ENCODE results near the gene SCP2D1. TPM values are rescaled to one million over a fixed set of nuclear protein-coding genes. Genes with fewer than 3 reads are reported as not detected.

SCP2D1 gene
- total and polyA plus RNA-seq, 5 donors from 2014 or later = not detected

- Histone ChIP-seq H3K27ac (ENCODE audit: insufficient read depth, low read length, poor library complexity, severe bottlenecking) (no peak overlapping the region), H3K4me3 (ENCODE audit: low read depth, low read length) (no peak overlapping the region), H3K27me3 (ENCODE audit: control insufficient read depth, insufficient read depth, low read length) (peaks cover 2% of the 10 kb centered on the region), H3K4me1 (ENCODE audit: control insufficient read depth, insufficient read depth, low read length, poor library complexity, severe bottlenecking) (no peaks in the 10 kb centered on the region), H3K9me3 (ENCODE audit: control insufficient read depth in 2 of 2, low read length in 2 of 2) (no peaks in the 10 kb centered on the region), H3K36me3 (ENCODE audit: control insufficient read depth, insufficient read depth, low read length) (no peaks in the 10 kb centered on the region)
- H3K9me3 Mint-ChIP-seq = peaks cover 0 to 2% (median 0%) of the 10 kb centered on the region in 7 donors
- H3K4me3 Mint-ChIP-seq = no peak overlapping the region
- ATAC-seq (ENCODE audit: low read depth in 2 of 2) = no peak
- H3K4me1 Mint-ChIP-seq = no peaks in the 10 kb centered on the region
- H3K27ac Mint-ChIP-seq = no peak overlapping the region
- H3K27me3 Mint-ChIP-seq = peaks cover under 1% of the 10 kb centered on the region
- H3K36me3 Mint-ChIP-seq = no peaks in the 10 kb centered on the region
- DNase-seq = no peak
These were observed 1.7 kb upstream of the SCP2D1 start for GRCh38 chr20:18811904-18812303.

DNA sequence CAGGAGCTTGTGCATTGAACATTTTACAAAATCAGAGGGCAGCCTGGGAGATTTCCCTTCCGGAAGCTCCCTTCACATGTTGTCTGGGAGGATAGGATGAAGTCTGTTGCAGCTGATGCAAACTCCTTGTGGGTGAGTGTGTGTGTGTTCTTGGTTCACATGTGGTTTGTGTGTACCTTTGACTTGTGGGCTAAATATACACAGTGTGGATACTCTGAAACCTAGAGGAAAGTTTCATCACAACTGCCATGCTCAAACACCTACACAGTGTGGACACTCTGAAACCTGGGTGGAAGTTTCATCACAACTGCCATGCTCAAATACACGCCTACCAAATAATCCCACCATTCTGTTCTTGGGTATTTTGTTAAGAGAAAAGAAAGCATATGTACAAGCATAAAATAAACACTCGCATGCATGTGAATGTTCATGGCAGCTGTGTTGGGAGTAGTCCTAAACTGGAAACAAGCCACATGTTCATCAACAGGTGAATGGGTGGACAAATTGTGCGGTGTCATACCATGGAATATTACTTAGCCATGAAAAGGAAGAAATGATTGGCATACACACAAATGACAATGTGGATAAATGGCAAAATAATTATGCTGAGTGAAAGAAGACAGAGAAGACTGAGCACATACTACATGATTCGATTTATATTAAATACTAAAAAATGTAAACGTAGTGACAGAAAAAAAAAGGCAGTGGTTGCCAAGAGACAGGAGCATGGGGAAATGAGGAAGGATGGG lies 1.8 kb downstream of the SCP2D1 start:
- Histone ChIP-seq H3K9me3 (ENCODE audit: control insufficient read depth in 2 of 2, low read length in 2 of 2) (no peaks in the 10 kb centered on the region), H3K27me3 (ENCODE audit: control insufficient read depth, insufficient read depth, low read length) (peaks cover 2% of the 10 kb centered on the region), H3K4me3 (ENCODE audit: low read depth, low read length) (no peak overlapping the region), H3K27ac (ENCODE audit: insufficient read depth, low read length, poor library complexity, severe bottlenecking) (no peak overlapping the region), H3K36me3 (ENCODE audit: control insufficient read depth, insufficient read depth, low read length) (no peaks in the 10 kb centered on the region), H3K4me1 (ENCODE audit: control insufficient read depth, insufficient read depth, low read length, poor library complexity, severe bottlenecking) (no peaks in the 10 kb centered on the region)
- Mint-ChIP-seq H3K36me3 (no peaks in the 10 kb centered on the region), H3K27ac (no peak overlapping the region), H3K9me3 (no peaks in the 10 kb centered on the region), H3K4me3 (no peak overlapping the region), H3K27me3 (no peaks in the 10 kb centered on the region), H3K4me1 (no peaks in the 10 kb centered on the region)
- no peak for DNase-seq
- no peak for ATAC-seq (ENCODE audit: low read depth in 2 of 2)

DNA sequence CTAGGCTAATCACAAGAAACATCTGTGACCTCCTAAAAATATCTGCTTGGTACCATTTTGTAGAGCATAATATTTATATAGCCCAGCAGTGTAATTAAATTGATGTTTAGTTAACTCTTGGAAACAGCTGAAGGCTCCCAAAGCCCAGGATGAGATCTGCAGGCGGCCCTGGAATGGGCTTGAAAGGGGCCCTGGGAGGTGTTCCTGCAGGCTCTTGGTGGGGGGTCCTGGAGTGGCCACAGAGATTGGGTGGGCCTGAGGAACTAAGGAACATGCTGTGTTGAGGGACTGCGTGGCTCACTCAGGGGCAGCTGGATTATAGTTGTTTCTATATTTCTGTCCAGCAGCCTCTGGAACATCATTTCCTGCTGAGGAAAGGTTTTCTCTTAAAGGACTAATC lies 9.2 kb downstream of the SCP2D1 start:
- H3K4me1 Mint-ChIP-seq = no peaks in the 10 kb centered on the region
- no peaks in the 10 kb centered on the region for H3K9me3 Mint-ChIP-seq
- H3K9me3 ChIP-seq (ENCODE audit: control insufficient read depth in 2 of 2, low read length in 2 of 2) = no peaks in the 10 kb centered on the region
- H3K4me3 Mint-ChIP-seq = no peak overlapping the region
- DNase-seq (no peak), ATAC-seq (ENCODE audit: low read depth in 2 of 2) (no peak)
- H3K36me3 Mint-ChIP-seq = no peaks in the 10 kb centered on the region
- H3K27me3 Mint-ChIP-seq = peaks cover 5% of the 10 kb centered on the region
- no peak overlapping the region for H3K27ac ChIP-seq (ENCODE audit: insufficient read depth, low read length, poor library complexity, severe bottlenecking)
- no peak overlapping the region for H3K4me3 ChIP-seq (ENCODE audit: low read depth, low read length)
- no peaks in the 10 kb centered on the region for H3K27me3 ChIP-seq (ENCODE audit: control insufficient read depth, insufficient read depth, low read length)
- no peaks in the 10 kb centered on the region for H3K4me1 ChIP-seq (ENCODE audit: control insufficient read depth, insufficient read depth, low read length, poor library complexity, severe bottlenecking)
- no peaks in the 10 kb centered on the region for H3K36me3 ChIP-seq (ENCODE audit: control insufficient read depth, insufficient read depth, low read length)
- H3K27ac Mint-ChIP-seq = no peak overlapping the region

DNA sequence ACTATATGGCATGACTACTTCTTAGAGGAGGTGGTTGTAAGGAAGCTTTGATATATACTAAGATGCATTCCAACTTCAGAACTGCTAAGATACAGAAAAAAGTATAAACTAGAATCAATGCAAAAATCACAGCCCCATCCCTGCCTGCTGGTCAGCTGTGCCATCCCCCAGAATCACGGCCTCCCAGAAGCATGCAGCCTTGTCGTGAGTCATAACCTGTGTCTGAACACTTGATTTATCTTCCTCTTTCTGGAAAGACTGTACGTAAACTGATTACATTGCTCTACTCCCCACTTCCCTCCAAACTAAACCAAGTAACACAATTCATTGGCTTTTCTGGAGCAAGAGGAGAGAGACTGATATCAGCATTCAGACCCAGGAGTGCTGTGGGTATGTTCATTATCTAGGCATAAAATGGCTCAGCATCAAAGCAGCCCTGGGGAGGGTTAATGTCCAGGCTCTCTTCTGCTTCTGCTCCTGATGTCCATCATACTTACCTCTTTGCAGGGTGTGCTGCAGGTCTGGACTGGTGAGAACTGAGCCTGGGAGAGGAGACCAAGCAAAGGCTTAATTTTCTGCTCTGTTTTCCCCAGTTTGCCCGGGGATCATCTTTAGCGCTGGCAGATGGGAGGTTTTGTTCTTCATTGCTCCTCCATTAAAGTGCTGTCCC lies 18.4 kb downstream of the SCP2D1 start:
- H3K4me3 Mint-ChIP-seq = no peak overlapping the region
- ATAC-seq (ENCODE audit: low read depth in 2 of 2) = no peak
- H3K27ac Mint-ChIP-seq = no peak overlapping the region

DNA sequence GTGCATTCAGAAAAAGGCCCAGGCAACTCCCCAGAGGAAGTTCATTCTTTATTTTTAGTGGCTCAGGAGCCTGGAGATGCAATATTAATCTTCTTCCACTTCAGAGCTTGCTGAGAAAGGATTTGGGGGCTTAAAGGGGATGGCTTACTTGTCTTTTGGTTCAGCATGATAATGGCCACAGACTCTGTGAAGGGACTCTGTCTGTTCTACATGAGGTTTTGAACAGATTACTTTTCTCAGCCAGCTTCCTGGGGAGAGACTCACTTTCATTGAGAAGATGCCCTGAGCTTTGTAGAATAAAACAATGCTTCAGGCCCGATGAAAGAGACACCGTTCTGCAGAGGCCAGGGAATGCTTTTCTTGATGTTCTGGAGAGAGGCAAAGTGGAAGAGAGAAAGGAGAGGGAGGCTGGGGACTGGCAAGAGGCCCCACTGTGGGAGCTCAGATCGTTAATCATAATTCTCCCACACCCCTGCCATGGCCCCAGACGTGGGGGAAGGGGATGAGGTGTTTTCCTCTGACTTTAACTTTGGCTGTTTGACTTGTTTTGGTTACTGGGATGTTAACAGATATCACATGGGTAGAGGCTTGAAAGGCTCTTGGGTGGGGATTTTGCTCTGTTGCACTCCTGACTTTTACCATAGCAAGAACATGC lies 19.1 kb downstream of the SCP2D1 start:
- no peak overlapping the region for H3K27ac Mint-ChIP-seq
- H3K9me3 Mint-ChIP-seq = peaks cover 0 to 2% (median 0%) of the 10 kb centered on the region in 7 donors
- no peak for DNase-seq
- H3K4me3 Mint-ChIP-seq = no peak overlapping the region
- no peaks in the 10 kb centered on the region for H3K27me3 Mint-ChIP-seq
- Histone ChIP-seq H3K27me3 (ENCODE audit: control insufficient read depth, insufficient read depth, low read length) (peaks cover 2% of the 10 kb centered on the region), H3K4me1 (ENCODE audit: control insufficient read depth, insufficient read depth, low read length, poor library complexity, severe bottlenecking) (no peaks in the 10 kb centered on the region), H3K36me3 (ENCODE audit: control insufficient read depth, insufficient read depth, low read length) (no peaks in the 10 kb centered on the region), H3K27ac (ENCODE audit: insufficient read depth, low read length, poor library complexity, severe bottlenecking) (no peak overlapping the region), H3K4me3 (ENCODE audit: low read depth, low read length) (no peak overlapping the region), H3K9me3 (ENCODE audit: control insufficient read depth in 2 of 2, low read length in 2 of 2) (no peaks in the 10 kb centered on the region)
- no peak for ATAC-seq (ENCODE audit: low read depth in 2 of 2)
- no peaks in the 10 kb centered on the region for H3K4me1 Mint-ChIP-seq
- H3K36me3 Mint-ChIP-seq = no peaks in the 10 kb centered on the region

More for the DNA sequence above, 18.4 kb downstream of the SCP2D1 start:
- no peak overlapping the region for H3K27ac ChIP-seq (ENCODE audit: insufficient read depth, low read length, poor library complexity, severe bottlenecking)
- DNase-seq = no peak
- H3K4me3 ChIP-seq (ENCODE audit: low read depth, low read length) = no peak overlapping the region
- Mint-ChIP-seq H3K9me3 (peaks cover 0 to 2% (median 0%) of the 10 kb centered on the region in 7 donors), H3K27me3 (no peaks in the 10 kb centered on the region), H3K36me3 (no peaks in the 10 kb centered on the region), H3K4me1 (no peaks in the 10 kb centered on the region)
- H3K4me1 ChIP-seq (ENCODE audit: control insufficient read depth, insufficient read depth, low read length, poor library complexity, severe bottlenecking) = no peaks in the 10 kb centered on the region
- no peaks in the 10 kb centered on the region for H3K9me3 ChIP-seq (ENCODE audit: control insufficient read depth in 2 of 2, low read length in 2 of 2)
- H3K27me3 ChIP-seq (ENCODE audit: control insufficient read depth, insufficient read depth, low read length) = peaks cover 2% of the 10 kb centered on the region
- H3K36me3 ChIP-seq (ENCODE audit: control insufficient read depth, insufficient read depth, low read length) = no peaks in the 10 kb centered on the region

DNA sequence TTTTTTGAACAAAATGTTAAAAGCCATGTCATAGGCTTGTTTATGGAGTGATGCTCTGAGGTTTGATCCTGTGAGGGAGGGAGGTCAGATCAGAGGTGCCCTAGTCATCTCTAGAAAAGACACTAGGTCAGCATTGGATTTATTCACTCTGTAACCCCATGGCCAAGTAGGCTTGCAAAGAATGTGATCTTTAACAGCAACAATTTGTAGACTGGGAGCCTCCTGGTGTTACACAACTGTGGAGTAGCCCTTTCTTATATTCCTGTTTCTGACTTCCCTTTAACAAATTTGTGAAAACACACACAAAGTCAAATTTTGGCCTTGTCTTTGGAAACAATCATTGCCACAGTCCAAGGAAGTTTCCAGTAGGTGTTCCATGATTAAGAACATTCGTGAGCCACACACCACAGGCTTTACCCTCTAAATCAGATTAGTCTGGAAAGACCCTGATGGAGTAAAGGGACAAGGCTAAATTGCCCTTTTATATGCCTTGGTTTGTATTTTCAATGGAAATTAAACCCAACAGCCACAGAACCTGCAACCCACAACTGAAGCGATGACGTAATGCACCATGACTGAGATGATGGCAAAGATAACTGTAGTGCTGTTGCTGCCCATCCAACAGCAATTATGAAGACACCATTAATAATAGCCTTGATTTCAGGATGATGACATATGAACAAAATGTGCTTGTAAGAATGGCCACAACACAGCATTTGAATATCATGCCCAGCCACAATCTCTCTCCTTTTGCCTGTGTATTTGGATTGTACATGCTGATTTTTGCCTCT lies 22.1 kb downstream of the SCP2D1 start:
- Histone ChIP-seq H3K9me3 (ENCODE audit: control insufficient read depth in 2 of 2, low read length in 2 of 2) (no peaks in the 10 kb centered on the region), H3K27me3 (ENCODE audit: control insufficient read depth, insufficient read depth, low read length) (peaks cover 2% of the 10 kb centered on the region), H3K4me3 (ENCODE audit: low read depth, low read length) (no peak overlapping the region), H3K4me1 (ENCODE audit: control insufficient read depth, insufficient read depth, low read length, poor library complexity, severe bottlenecking) (no peaks in the 10 kb centered on the region), H3K36me3 (ENCODE audit: control insufficient read depth, insufficient read depth, low read length) (no peaks in the 10 kb centered on the region), H3K27ac (ENCODE audit: insufficient read depth, low read length, poor library complexity, severe bottlenecking) (no peak overlapping the region)
- Mint-ChIP-seq H3K36me3 (no peaks in the 10 kb centered on the region), H3K4me1 (no peaks in the 10 kb centered on the region), H3K27ac (no peak overlapping the region), H3K9me3 (peaks cover 0 to 2% (median 0%) of the 10 kb centered on the region in 7 donors), H3K27me3 (no peaks in the 10 kb centered on the region), H3K4me3 (no peak overlapping the region)
- ATAC-seq (ENCODE audit: low read depth in 2 of 2) = no peak
- no peak for DNase-seq

- Histone ChIP-seq H3K27me3 (ENCODE audit: control insufficient read depth, insufficient read depth, low read length) (no peaks in the 10 kb centered on the region), H3K4me3 (ENCODE audit: low read depth, low read length) (no peak overlapping the region), H3K27ac (ENCODE audit: insufficient read depth, low read length, poor library complexity, severe bottlenecking) (no peak overlapping the region), H3K9me3 (ENCODE audit: control insufficient read depth in 2 of 2, low read length in 2 of 2) (no peaks in the 10 kb centered on the region), H3K4me1 (ENCODE audit: control insufficient read depth, insufficient read depth, low read length, poor library complexity, severe bottlenecking) (no peaks in the 10 kb centered on the region), H3K36me3 (ENCODE audit: control insufficient read depth, insufficient read depth, low read length) (no peaks in the 10 kb centered on the region)
- DNase-seq (no peak), ATAC-seq (ENCODE audit: low read depth in 2 of 2) (no peak)
- peaks cover 0 to 1% (median 0%) of the 10 kb centered on the region in 7 donors for H3K9me3 Mint-ChIP-seq
- H3K27me3 Mint-ChIP-seq = peaks cover 4% of the 10 kb centered on the region
- H3K4me1 Mint-ChIP-seq = no peaks in the 10 kb centered on the region
- no peak overlapping the region for H3K27ac Mint-ChIP-seq
- no peaks in the 10 kb centered on the region for H3K36me3 Mint-ChIP-seq
- H3K4me3 Mint-ChIP-seq = no peak overlapping the region
These were observed 24.1 kb downstream of the SCP2D1 start for GRCh38 chr20:18837718-18838117.
